H9 (cell line): ENCODE measurements around the gene ITPA. TPM values are rescaled to one million over a fixed set of nuclear protein-coding genes. Genes with fewer than 3 reads are reported as not detected.

ENCODE experiments used
- DNase-seq: peaks from one replicate; pipeline ENCODE4 v3.0.0-alpha.2; 2017
- H2AFZ ChIP-seq: one replicate; pipeline ENCODE4 v1.6.1; 2013; ENCODE audit warnings: mild to moderate bottlenecking, low read length, control low read depth, moderate library complexity
- H2AK5ac ChIP-seq: 2 replicates; pipeline ENCODE4 v1.6.1; 2013; ENCODE audit warnings: low read length, control low read depth, mixed read lengths; ENCODE audit not compliant: insufficient read length
- H2BK120ac ChIP-seq: one replicate; pipeline ENCODE4 v1.6.1; 2013; ENCODE audit warnings: low read depth, mild to moderate bottlenecking, low read length, control low read depth, inconsistent platforms; ENCODE audit not compliant: poor library complexity, severe bottlenecking
- H2BK12ac ChIP-seq: 2 replicates; pipeline ENCODE4 v1.6.1; 2013; ENCODE audit warnings: low read length, control low read depth, mixed read lengths, low read depth; ENCODE audit not compliant: insufficient read length
- H2BK15ac ChIP-seq: 2 replicates; pipeline ENCODE4 v1.6.1; 2013; ENCODE audit warnings: low read depth, low read length, control low read depth
- H2BK20ac ChIP-seq: one replicate; pipeline ENCODE4 v1.6.1; 2013; ENCODE audit warnings: low read depth, mild to moderate bottlenecking, low read length, control low read depth, inconsistent platforms; ENCODE audit not compliant: poor library complexity, severe bottlenecking
- H2BK5ac ChIP-seq: 2 replicates; pipeline ENCODE4 v1.6.1; 2013; ENCODE audit warnings: low read length, control low read depth, mixed read lengths; ENCODE audit not compliant: insufficient read length
- H3K14ac ChIP-seq: 2 replicates; pipeline ENCODE4 v1.6.1; 2013; ENCODE audit warnings: low read length, control low read depth; ENCODE audit not compliant: insufficient read depth
- H3K18ac ChIP-seq: 2 replicates; pipeline ENCODE4 v1.6.1; 2013; ENCODE audit warnings: low read depth, mild to moderate bottlenecking, mixed read lengths, low read length, control low read depth; ENCODE audit not compliant: insufficient read length
- H3K23ac ChIP-seq: 2 replicates; pipeline ENCODE4 v1.6.1; 2013; ENCODE audit warnings: low read length, control low read depth, mixed read lengths, low read depth; ENCODE audit not compliant: insufficient read length
- H3K23me2 ChIP-seq: 2 replicates; pipeline ENCODE4 v1.6.1; 2013; ENCODE audit warnings: low read depth, mild to moderate bottlenecking, mixed read lengths, low read length, control low read depth; ENCODE audit not compliant: insufficient read length, poor library complexity, severe bottlenecking
- H3K27ac ChIP-seq: 2 replicates; pipeline ENCODE4 v1.5.1; 2013; ENCODE audit warnings: low read length, control low read depth, mixed read lengths, low read depth; ENCODE audit not compliant: insufficient read length
- H3K27me3 ChIP-seq: 2 replicates; pipeline ENCODE4 v1.6.1; 2013; ENCODE audit warnings: low read length, control low read depth, inconsistent platforms; ENCODE audit not compliant: insufficient read depth
- H3K4ac ChIP-seq: 2 replicates; pipeline ENCODE4 v1.6.1; 2013; ENCODE audit warnings: low read depth, mild to moderate bottlenecking, control low read depth, inconsistent platforms, low read length, moderate library complexity
- H3K4me1 ChIP-seq: 2 replicates; pipeline ENCODE4 v1.6.1; 2013; ENCODE audit warnings: low read length, control low read depth, inconsistent platforms; ENCODE audit not compliant: insufficient read depth
- H3K4me2 ChIP-seq: 2 replicates; pipeline ENCODE4 v1.6.1; 2013; ENCODE audit warnings: low read length, control low read depth, mixed read lengths; ENCODE audit not compliant: insufficient read length, insufficient read depth
- H3K56ac ChIP-seq: 2 replicates; pipeline ENCODE4 v1.6.1; 2013; ENCODE audit warnings: low read depth, mild to moderate bottlenecking, mixed read lengths, low read length, control low read depth; ENCODE audit not compliant: insufficient read length
- H3K79me1 ChIP-seq: 2 replicates; pipeline ENCODE4 v1.6.1; 2013; ENCODE audit warnings: low read depth, mild to moderate bottlenecking, moderate library complexity, low read length, control low read depth, inconsistent platforms; ENCODE audit not compliant: insufficient read depth, poor library complexity, severe bottlenecking
- H3K79me2 ChIP-seq: 2 replicates; pipeline ENCODE4 v1.6.1; 2013; ENCODE audit warnings: low read length, control low read depth, inconsistent platforms; ENCODE audit not compliant: insufficient read depth
- H3K9ac ChIP-seq: 2 replicates; pipeline ENCODE4 v1.6.1; 2013; ENCODE audit warnings: low read length, control low read depth, mixed read lengths; ENCODE audit not compliant: insufficient read length; ENCODE audit errors: extremely low read depth
- H3K9me3 ChIP-seq: one replicate; pipeline ENCODE4 v1.6.1; 2013; ENCODE audit warnings: low read depth, low read length, inconsistent platforms; ENCODE audit not compliant: control insufficient read depth
- H3T11ph ChIP-seq: one replicate; pipeline ENCODE4 v1.6.1; 2013; ENCODE audit warnings: mild to moderate bottlenecking, low read length, control low read depth, inconsistent platforms
- H4K20me1 ChIP-seq: one replicate; pipeline ENCODE4 v1.6.1; 2013; ENCODE audit not compliant: control insufficient read depth, insufficient read length, insufficient read depth
- H4K5ac ChIP-seq: 2 replicates; pipeline ENCODE4 v1.6.1; 2013; ENCODE audit warnings: low read depth, mild to moderate bottlenecking, mixed read lengths, low read length, control low read depth; ENCODE audit not compliant: insufficient read length
- H4K8ac ChIP-seq: replicated peaks from 2 replicates; pipeline ENCODE4 v1.6.1; 2013; ENCODE audit warnings: low read length, control low read depth, mixed read lengths, low read depth; ENCODE audit not compliant: insufficient read length
- H4K91ac ChIP-seq: 2 replicates; pipeline ENCODE4 v1.6.1; 2013; ENCODE audit warnings: low read depth, mild to moderate bottlenecking, moderate library complexity, mixed read lengths, low read length, control low read depth; ENCODE audit not compliant: insufficient read length
- H3K27ac Mint-ChIP-seq, 3 experiments: 2 replicates in 2 of 3; 3 replicates in 1 of 3; pipeline ENCODE4 v1.8.0; 2020 to 2021; ENCODE audit warnings: mixed read lengths in 3 of 3, mild to moderate bottlenecking in 1 of 3, moderate library complexity in 1 of 3
- H3K27me3 Mint-ChIP-seq: 2 replicates; pipeline ENCODE4 v1.8.0; 2021; ENCODE audit warnings: low read depth, mild to moderate bottlenecking, moderate library complexity, mixed read lengths
- H3K36me3 Mint-ChIP-seq, 3 experiments: 2 replicates in 2 of 3; 3 replicates in 1 of 3; pipeline ENCODE4 v1.8.0; 2020 to 2021; ENCODE audit warnings: low read depth in 3 of 3, mixed read lengths in 3 of 3; ENCODE audit not compliant: insufficient read depth in 1 of 3
- H3K4me1 Mint-ChIP-seq, 2 experiments: 2 replicates each; pipeline ENCODE4 v1.8.0; 2020; ENCODE audit warnings: mixed read lengths in 2 of 2
- H3K4me3 Mint-ChIP-seq, 2 experiments: 2 replicates in 1 of 2; 3 replicates in 1 of 2; pipeline ENCODE4 v1.8.0; 2020 to 2021; ENCODE audit warnings: mild to moderate bottlenecking in 2 of 2, mixed read lengths in 2 of 2, moderate library complexity in 1 of 2
- H3K9me3 Mint-ChIP-seq, 2 experiments: 2 replicates in 1 of 2; 3 replicates in 1 of 2; pipeline ENCODE4 v1.8.0; 2020; ENCODE audit warnings: mild to moderate bottlenecking in 2 of 2, mixed read lengths in 2 of 2, moderate library complexity in 1 of 2
- CTCF ChIP-seq: fragments of 200-600 bp; sonication (generic); conservative IDR thresholded peaks from 3 replicates; pipeline ENCODE4 v1.8.0; 2021; ENCODE audit warnings: antibody characterized with exemption, mild to moderate bottlenecking
- WGBS: extraction: QIAGEN DNeasy Blood & Tissue Kit; methylation state at CpG from one replicate; pipeline ENCODE4 v1.1.7; 2013; ENCODE audit warnings: missing lambda C conversion rate, low lambda C conversion rate, mixed read lengths; ENCODE audit not compliant: insufficient read length; ENCODE audit errors: extremely low coverage; 5-methylcytosine and 5-hydroxymethylcytosine counted together
- total RNA-seq: library from RNA; stranded (reverse); gene quantifications from 2 replicates; pipeline ENCODE4 v1.2.1, GENCODE V29; 2021

ITPA gene
- total RNA-seq, 1 experiment from 2014 or later, result 74.5 TPM

GRCh38 chr20:3210346-3210745 lies 1.0 kb downstream of the ITPA start:
- Histone ChIP-seq H3K9me3 (no peaks in the 10 kb centered on the region), H4K20me1 (peaks cover 4% of the 10 kb centered on the region), H3K4me2 (peak overlapping the region; percentile 95), H2BK12ac (no peak overlapping the region), H3K79me2 (peaks cover 9% of the 10 kb centered on the region; the same call in 1 of the 2 replicates), H3K27me3 (no peaks in the 10 kb centered on the region), H2AK5ac (no peak overlapping the region), H3K79me1 (peaks cover 2% of the 10 kb centered on the region), H2BK5ac (no peak overlapping the region), H3T11ph (no peak overlapping the region), H4K8ac (no peak overlapping the region), H3K23me2 (peaks cover 14% of the 10 kb centered on the region), H3K9ac (peak overlapping the region; percentile 24), H3K18ac (no peak overlapping the region), H2BK120ac (no peak overlapping the region), H3K4ac (no peak overlapping the region), H3K27ac (no peak overlapping the region), H3K4me1 (no peaks in the 10 kb centered on the region), H2AFZ (no peak overlapping the region), H4K5ac (no peak overlapping the region), H4K91ac (no peak overlapping the region), H3K14ac (no peak overlapping the region), H2BK15ac (no peak overlapping the region), H3K56ac (no peak overlapping the region), H2BK20ac (no peak overlapping the region), H3K23ac (no peak overlapping the region)
- peaks cover 10 to 18% of the 10 kb centered on the region in 2 experiments; a peak in 3 of 4 replicates for H3K4me1 Mint-ChIP-seq
- no peak for DNase-seq
- H3K27me3 Mint-ChIP-seq, result no peaks in the 10 kb centered on the region
- peaks cover 16 to 28% (median 17%) of the 10 kb centered on the region in 3 experiments; a peak in 6 of 7 replicates for H3K36me3 Mint-ChIP-seq
- no peak overlapping the region for H3K27ac Mint-ChIP-seq
- WGBS, result no CpG with 5 or more reads among the region's 2 CpGs
- peak overlapping the region; percentile 92 to 98 for H3K4me3 Mint-ChIP-seq
- H3K9me3 Mint-ChIP-seq, result no peaks in the 10 kb centered on the region
- TF ChIP-seq CTCF, result no peak
